Loucy (cell line): ENCODE measurements around the gene NR2C2AP.

Experiments
- EZH2phosphoT487 ChIP-seq: fragments of 200-600 bp; IDR thresholded peaks from 2 replicates; pipeline ENCODE4 v1.6.1; 2018; ENCODE audit warnings: antibody characterized with exemption, mild to moderate bottlenecking, moderate library complexity, borderline replicate concordance
- TF ChIP-seq, protein P1 (sequence below): fragments of 200-600 bp; sonication (generic); conservative IDR thresholded peaks from 2 replicates; pipeline ENCODE4 v1.5.1; 2014; ENCODE audit warnings: mild to moderate bottlenecking, antibody characterized with exemption, low read length

DNA sequence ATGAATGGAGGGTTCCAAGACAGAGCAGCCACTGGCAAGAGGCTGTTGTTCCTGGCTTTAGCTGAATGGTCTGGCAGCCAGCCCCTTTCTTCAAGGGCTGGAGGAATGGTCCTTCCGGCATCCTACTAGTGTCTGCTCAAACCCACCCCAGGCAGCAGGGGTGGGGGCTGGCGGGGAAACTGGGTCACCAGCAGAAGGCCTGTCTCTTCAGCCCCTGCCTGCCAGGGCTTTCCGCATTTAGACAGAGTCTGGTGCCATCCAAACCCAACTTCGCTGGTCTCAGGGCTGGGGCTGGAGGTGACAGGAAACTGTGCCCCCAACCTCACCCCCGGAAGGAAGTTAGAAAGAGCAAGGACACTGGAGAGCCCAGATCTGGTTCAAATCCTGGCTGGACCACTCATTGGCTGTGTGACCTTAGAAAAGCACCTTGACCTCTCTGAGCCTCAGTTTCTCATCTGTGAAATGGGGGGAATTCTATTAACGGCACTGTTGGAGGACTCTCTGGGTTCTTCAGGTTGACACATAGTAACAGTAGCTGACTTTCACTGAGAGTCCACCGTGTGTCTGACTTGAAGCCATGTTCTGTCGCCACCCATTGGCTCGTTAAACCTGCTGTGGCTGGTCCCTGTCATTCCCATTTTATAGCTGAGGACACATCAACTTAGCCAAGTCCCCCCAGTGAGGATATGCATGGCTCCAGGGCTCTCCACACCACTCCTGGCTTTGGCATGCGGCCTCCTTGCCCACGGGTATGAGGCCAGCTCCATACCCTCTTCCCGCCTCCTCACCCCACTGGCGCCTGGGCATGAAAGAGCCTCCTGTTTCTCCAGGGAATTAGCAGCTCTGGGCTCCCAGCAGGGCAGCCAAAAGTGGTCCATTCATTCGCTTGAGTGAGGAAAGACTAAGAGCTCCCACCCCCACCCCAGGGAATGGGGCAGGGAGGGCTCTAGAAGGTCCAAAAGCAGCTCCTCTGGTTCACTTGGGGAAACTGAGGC lies 2.5 kb upstream of the NR2C2AP start:
- TF ChIP-seq, protein P1, sequence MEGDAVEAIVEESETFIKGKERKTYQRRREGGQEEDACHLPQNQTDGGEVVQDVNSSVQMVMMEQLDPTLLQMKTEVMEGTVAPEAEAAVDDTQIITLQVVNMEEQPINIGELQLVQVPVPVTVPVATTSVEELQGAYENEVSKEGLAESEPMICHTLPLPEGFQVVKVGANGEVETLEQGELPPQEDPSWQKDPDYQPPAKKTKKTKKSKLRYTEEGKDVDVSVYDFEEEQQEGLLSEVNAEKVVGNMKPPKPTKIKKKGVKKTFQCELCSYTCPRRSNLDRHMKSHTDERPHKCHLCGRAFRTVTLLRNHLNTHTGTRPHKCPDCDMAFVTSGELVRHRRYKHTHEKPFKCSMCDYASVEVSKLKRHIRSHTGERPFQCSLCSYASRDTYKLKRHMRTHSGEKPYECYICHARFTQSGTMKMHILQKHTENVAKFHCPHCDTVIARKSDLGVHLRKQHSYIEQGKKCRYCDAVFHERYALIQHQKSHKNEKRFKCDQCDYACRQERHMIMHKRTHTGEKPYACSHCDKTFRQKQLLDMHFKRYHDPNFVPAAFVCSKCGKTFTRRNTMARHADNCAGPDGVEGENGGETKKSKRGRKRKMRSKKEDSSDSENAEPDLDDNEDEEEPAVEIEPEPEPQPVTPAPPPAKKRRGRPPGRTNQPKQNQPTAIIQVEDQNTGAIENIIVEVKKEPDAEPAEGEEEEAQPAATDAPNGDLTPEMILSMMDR: no peak
- no peak for TF ChIP-seq EZH2phosphoT487
